HepG2 (cell line): ENCODE data around the gene PLA2G2A. TPM values are rescaled to one million over a fixed set of nuclear protein-coding genes. Genes with fewer than 3 reads are reported as not detected.

Source experiments
- ATAC-seq: fragments of 200-7000 bp; cut with Tn5 transposase; 3 replicates; pipeline ENCODE4 v1.9.1; 2020; ENCODE audit warnings: mild to moderate bottlenecking, moderate library complexity
- BruUV-seq: library from RNA; stranded (reverse); fragments of 400-500 nt; replicated peaks from 2 replicates; lab custom pipeline; 2021; lab: Mats Ljungman, UMichigan
- CTCF ChIA-PET: fragments of 300-600 bp; formaldehyde crosslinking; extraction: SDS; loops from one replicate; lab custom pipeline; 2021; ENCODE audit warnings: low total read pairs, inconsistent platforms, low intra/inter-chr PET ratio; lab: Yijun Ruan, JAX
- POLR2A ChIA-PET: fragments of 350-600 bp; sonication (Branson Sonifier 250); formaldehyde crosslinking; loops from one replicate; lab custom pipeline; 2020; ENCODE audit warnings: antibody characterized with exemption, inconsistent platforms; lab: Yijun Ruan, JAX
- DNase-seq: peaks from one replicate; pipeline ENCODE4 v3.0.0-alpha.2; 2015; ENCODE audit warnings: low spot score
- FAIRE-seq: peaks from 3 replicates; lab custom pipeline; 2011; peaks lifted over from hg19 to GRCh38; lab: Jason Lieb, UNC
- H2AFZ ChIP-seq: one replicate; pipeline ENCODE4 v1.6.1; 2011; ENCODE audit warnings: low read length, inconsistent platforms
- H3K27ac ChIP-seq: fragments of 300-600 bp; 3 replicates; pipeline ENCODE4 v1.8.0; 2011; ENCODE audit warnings: mixed run types, mild to moderate bottlenecking, mixed read lengths, low read length, inconsistent platforms; ENCODE audit not compliant: insufficient read depth; ENCODE audit errors: extremely low read length
- H3K27me3 ChIP-seq, 2 experiments: fragments of 200-600 bp in 1 of 2; 2 replicates in 1 of 2; 3 replicates in 1 of 2; pipeline versions ENCODE4 v1.6.0 to v1.8.0; 2011; ENCODE audit warnings: low read length in 2 of 2, mild to moderate bottlenecking in 2 of 2, moderate library complexity in 2 of 2, inconsistent platforms in 1 of 2; ENCODE audit not compliant: insufficient read depth in 2 of 2, control insufficient read depth in 1 of 2
- H3K36me3 ChIP-seq, 2 experiments: fragments of 200-600 bp in 1 of 2; replicated peaks in 1 of 2; 2 replicates in 1 of 2; 3 replicates in 1 of 2; pipeline versions ENCODE4 v1.5.1 to v1.8.0; 2011; ENCODE audit warnings: low read length in 2 of 2, inconsistent platforms in 1 of 2; ENCODE audit not compliant: insufficient read depth in 2 of 2, control insufficient read depth in 1 of 2
- H3K4me1 ChIP-seq: 2 replicates; pipeline ENCODE4 v1.5.1; 2012; ENCODE audit warnings: low read length, inconsistent platforms; ENCODE audit not compliant: insufficient read depth
- H3K4me2 ChIP-seq: 2 replicates; pipeline ENCODE4 v1.6.0; 2011; ENCODE audit warnings: low read depth, low read length, inconsistent platforms
- H3K4me3 ChIP-seq, 3 experiments: fragments of 200-600 bp in 1 of 3; sonication (generic), shearing (Covaris generic) in 1 of 3; replicated peaks in 1 of 3; 2 replicates each; pipeline ENCODE4 v1.5.1; 2011 to 2016; ENCODE audit warnings: low read length in 3 of 3, inconsistent platforms in 2 of 3, low read depth in 2 of 3, mild to moderate bottlenecking in 2 of 3, control low read depth in 1 of 3, mixed read lengths in 1 of 3; ENCODE audit not compliant: insufficient read depth in 1 of 3
- H3K79me2 ChIP-seq: one replicate; pipeline ENCODE4 v1.6.1; 2011; ENCODE audit warnings: low read length, inconsistent platforms; ENCODE audit not compliant: insufficient read depth
- H3K9ac ChIP-seq: 2 replicates; pipeline ENCODE4 v1.6.0; 2011; ENCODE audit warnings: mild to moderate bottlenecking, low read depth, low read length, inconsistent platforms; ENCODE audit not compliant: insufficient read depth
- H3K9me3 ChIP-seq: 2 replicates; pipeline ENCODE4 v1.5.1; 2012; ENCODE audit warnings: mild to moderate bottlenecking, low read length
- H4K20me1 ChIP-seq: 2 replicates; pipeline ENCODE4 v1.6.0; 2011; ENCODE audit warnings: inconsistent platforms, mild to moderate bottlenecking, low read length, moderate library complexity; ENCODE audit not compliant: insufficient read depth
- CHD4 ChIP-seq: fragments of 200-600 bp; sonication (generic); IDR thresholded peaks from 2 replicates; pipeline ENCODE4 v1.7.0; 2017; ENCODE audit warnings: mild to moderate bottlenecking, low read length, borderline replicate concordance
- MAZ ChIP-seq, 2 experiments: sonication (generic) in 1 of 2; formaldehyde crosslinking in 1 of 2; IDR thresholded peaks; 2 replicates each; pipeline versions ENCODE4 v1.5.0 to v1.6.1; 2012 to 2020; ENCODE audit warnings: low read depth in 2 of 2, mild to moderate bottlenecking in 2 of 2, borderline replicate concordance in 1 of 2, improper control_type of control experiment in 1 of 2, low read length in 1 of 2, missing genetic modification reagents in 1 of 2, moderate library complexity in 1 of 2
- NCOA1 ChIP-seq: sonication (generic); formaldehyde crosslinking; IDR thresholded peaks from 2 replicates; pipeline ENCODE4 v1.9.0; 2021; ENCODE audit warnings: missing genetic modification reagents
- NFATC3 ChIP-seq: sonication (generic); formaldehyde crosslinking; IDR thresholded peaks from 2 replicates; pipeline ENCODE4 v1.5.1; 2020; ENCODE audit warnings: mild to moderate bottlenecking, missing genetic modification reagents
- RARG ChIP-seq: sonication (generic); formaldehyde crosslinking; IDR thresholded peaks from 2 replicates; pipeline ENCODE4 v1.4.0; 2020; ENCODE audit warnings: low read depth, mild to moderate bottlenecking, missing genetic modification reagents
- SMAD1 ChIP-seq: sonication (generic); formaldehyde crosslinking; IDR thresholded peaks from 2 replicates; pipeline ENCODE4 v1.4.0; 2020; ENCODE audit warnings: missing genetic modification reagents, low read depth, mild to moderate bottlenecking, borderline replicate concordance
- ZNF121 ChIP-seq: sonication (generic); formaldehyde crosslinking; IDR thresholded peaks from 2 replicates; pipeline ENCODE4 v1.5.0; 2020; ENCODE audit warnings: mild to moderate bottlenecking, missing genetic modification reagents
- WGBS: methylation state at CpG from one replicate; pipeline ENCODE4 v1.1.6; 2017; ENCODE audit warnings: low lambda C conversion rate; 5-methylcytosine and 5-hydroxymethylcytosine counted together
- in situ Hi-C: cut with HindIII; loops from 2 replicates; pipeline ENCODE4 v1.10.0; 2017; ENCODE audit warnings: low pct_unique_long_range_greater_than_20kb; ENCODE audit not compliant: extremely low pct_ligation_motif_present
- intact Hi-C: fragments of 100-400 bp; cut with micrococcal nuclease; formaldehyde crosslinking; loops from one replicate; pipeline ENCODE4 v1.10.0; 2022; ENCODE audit not compliant: unreplicated experiment
- polyA plus RNA-seq, 8 experiments: library from polyadenylated mRNA; depleted of rRNA in 3 of 8; stranded (reverse) in 7 of 8; unstranded in 1 of 8; fragments of >200 nt; fragmentation: Illumina TruSeq in 4 of 8; extraction: Trizol in 4 of 8; gene quantifications; 2 replicates each; pipeline versions ENCODE4 v1.2.1 to v1.2.3, GENCODE V29; 2011 to 2016; ENCODE audit warnings: low read depth in 4 of 8, missing spikeins in 1 of 8, mixed read lengths in 1 of 8; ENCODE audit not compliant: insufficient read depth in 1 of 8
- total RNA-seq, 5 experiments: library from RNA; depleted of rRNA; stranded (reverse); fragments of >200 nt; fragmentation: Illumina TruSeq; extraction: Trizol; gene quantifications; 2 replicates each; pipeline ENCODE4 v1.2.3, GENCODE V29; 2016; ENCODE audit warnings: low read depth in 1 of 5
- TF ChIP-seq, protein P1 (sequence below): sonication (generic); formaldehyde crosslinking; conservative IDR thresholded peaks from 2 replicates; pipeline ENCODE4 v1.4.0; 2020; ENCODE audit warnings: mild to moderate bottlenecking, missing genetic modification reagents, moderate library complexity
- TF ChIP-seq, protein P2 (sequence below): sonication (generic); formaldehyde crosslinking; conservative IDR thresholded peaks from 2 replicates; pipeline ENCODE4 v1.4.0; 2020; ENCODE audit warnings: missing genetic modification reagents

PLA2G2A gene
- total and polyA plus RNA-seq, 2 of the 13 experiments (the other 11 are each of a cell fraction or from before 2014, with no cell fraction given): 0.35 to 30.3 TPM

DNA sequence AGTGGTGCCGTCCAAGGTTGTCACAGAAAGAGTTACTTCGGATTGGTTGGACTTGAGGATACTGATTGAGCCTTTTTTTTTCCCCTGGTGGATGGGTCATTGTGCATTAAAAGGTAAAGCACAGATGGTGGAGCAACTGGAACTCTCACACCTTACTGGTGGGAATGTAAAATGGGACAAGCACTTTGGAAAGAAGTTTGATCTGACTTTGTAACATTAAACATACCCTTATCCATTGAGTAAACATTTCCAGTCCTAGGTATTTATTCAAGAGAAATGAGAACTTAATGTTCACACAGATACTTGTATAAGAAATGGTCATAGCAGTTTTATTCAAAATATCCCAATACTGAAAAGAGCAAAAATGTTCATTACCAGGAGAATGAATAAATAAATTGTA is 14.9 kb downstream of the PLA2G2A start (continued):
- TF ChIP-seq, protein P1, sequence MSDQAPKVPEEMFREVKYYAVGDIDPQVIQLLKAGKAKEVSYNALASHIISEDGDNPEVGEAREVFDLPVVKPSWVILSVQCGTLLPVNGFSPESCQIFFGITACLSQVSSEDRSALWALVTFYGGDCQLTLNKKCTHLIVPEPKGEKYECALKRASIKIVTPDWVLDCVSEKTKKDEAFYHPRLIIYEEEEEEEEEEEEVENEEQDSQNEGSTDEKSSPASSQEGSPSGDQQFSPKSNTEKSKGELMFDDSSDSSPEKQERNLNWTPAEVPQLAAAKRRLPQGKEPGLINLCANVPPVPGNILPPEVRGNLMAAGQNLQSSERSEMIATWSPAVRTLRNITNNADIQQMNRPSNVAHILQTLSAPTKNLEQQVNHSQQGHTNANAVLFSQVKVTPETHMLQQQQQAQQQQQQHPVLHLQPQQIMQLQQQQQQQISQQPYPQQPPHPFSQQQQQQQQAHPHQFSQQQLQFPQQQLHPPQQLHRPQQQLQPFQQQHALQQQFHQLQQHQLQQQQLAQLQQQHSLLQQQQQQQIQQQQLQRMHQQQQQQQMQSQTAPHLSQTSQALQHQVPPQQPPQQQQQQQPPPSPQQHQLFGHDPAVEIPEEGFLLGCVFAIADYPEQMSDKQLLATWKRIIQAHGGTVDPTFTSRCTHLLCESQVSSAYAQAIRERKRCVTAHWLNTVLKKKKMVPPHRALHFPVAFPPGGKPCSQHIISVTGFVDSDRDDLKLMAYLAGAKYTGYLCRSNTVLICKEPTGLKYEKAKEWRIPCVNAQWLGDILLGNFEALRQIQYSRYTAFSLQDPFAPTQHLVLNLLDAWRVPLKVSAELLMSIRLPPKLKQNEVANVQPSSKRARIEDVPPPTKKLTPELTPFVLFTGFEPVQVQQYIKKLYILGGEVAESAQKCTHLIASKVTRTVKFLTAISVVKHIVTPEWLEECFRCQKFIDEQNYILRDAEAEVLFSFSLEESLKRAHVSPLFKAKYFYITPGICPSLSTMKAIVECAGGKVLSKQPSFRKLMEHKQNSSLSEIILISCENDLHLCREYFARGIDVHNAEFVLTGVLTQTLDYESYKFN (CRISPR knock-in tag): no peak
- no peak for TF ChIP-seq RARG (CRISPR knock-in tag)
- no peak for TF ChIP-seq CHD4

DNA sequence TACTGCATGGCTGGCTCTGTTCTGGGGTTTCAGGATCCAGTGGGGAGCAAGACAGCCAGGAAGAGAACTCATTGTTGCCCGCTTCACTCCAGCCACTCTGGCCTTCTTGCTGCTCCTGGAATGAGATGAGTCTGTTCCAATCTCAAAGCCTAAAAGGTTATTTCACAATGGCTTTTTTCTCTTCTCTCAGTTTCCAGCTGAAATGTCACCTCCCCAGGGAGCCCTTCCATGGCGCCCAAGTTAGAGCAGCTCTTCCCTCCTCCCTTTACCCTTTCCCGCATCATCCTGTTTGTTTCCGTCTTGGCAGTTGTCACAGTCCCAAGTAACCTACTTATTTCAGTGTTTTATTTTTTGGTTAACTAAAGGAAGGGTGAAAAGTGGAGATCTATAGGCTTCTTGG is 15.8 kb downstream of the PLA2G2A start:
- DNase-seq (no peak), FAIRE-seq (no peak), ATAC-seq (no peak)
- in situ Hi-C loops: no loop called here
- no peaks in the 10 kb centered on the region for H3K36me3 ChIP-seq
- POLR2A ChIA-PET: no interaction called here
- 0 out of 2 replicates have a peak, but pooled peaks cover 6% of the 10 kb centered on the region for H3K4me1 ChIP-seq
- intact Hi-C loops: no loop called here
- H3K9me3 ChIP-seq: no peaks in the 10 kb centered on the region
- no peak overlapping the region for H3K27ac ChIP-seq
- no peaks in the 10 kb centered on the region for H3K79me2 ChIP-seq
- H3K4me2 ChIP-seq: no peak overlapping the region
- no peak overlapping the region for H3K9ac ChIP-seq
- BruUV-seq: no TSS peak
- no peaks in the 10 kb centered on the region for H4K20me1 ChIP-seq
- WGBS: 93% methylated on average over 4 of the region's 4 CpGs
- CTCF ChIA-PET: no interaction called here
- no peak overlapping the region for H3K4me3 ChIP-seq
- TF ChIP-seq ZNF121 (CRISPR knock-in tag) (no peak), MAZ (IDR thresholded peaks at IDR 0.05; ENCODE audit: borderline replicate concordance, low read depth, low read length) (no peak), MAZ (CRISPR knock-in tag; IDR thresholded peaks at IDR 0.05; ENCODE audit: low read depth) (no peak), NCOA1 (CRISPR knock-in tag) (no peak), NFATC3 (no peak), SMAD1 (CRISPR knock-in tag) (no peak)
- TF ChIP-seq, protein P2, sequence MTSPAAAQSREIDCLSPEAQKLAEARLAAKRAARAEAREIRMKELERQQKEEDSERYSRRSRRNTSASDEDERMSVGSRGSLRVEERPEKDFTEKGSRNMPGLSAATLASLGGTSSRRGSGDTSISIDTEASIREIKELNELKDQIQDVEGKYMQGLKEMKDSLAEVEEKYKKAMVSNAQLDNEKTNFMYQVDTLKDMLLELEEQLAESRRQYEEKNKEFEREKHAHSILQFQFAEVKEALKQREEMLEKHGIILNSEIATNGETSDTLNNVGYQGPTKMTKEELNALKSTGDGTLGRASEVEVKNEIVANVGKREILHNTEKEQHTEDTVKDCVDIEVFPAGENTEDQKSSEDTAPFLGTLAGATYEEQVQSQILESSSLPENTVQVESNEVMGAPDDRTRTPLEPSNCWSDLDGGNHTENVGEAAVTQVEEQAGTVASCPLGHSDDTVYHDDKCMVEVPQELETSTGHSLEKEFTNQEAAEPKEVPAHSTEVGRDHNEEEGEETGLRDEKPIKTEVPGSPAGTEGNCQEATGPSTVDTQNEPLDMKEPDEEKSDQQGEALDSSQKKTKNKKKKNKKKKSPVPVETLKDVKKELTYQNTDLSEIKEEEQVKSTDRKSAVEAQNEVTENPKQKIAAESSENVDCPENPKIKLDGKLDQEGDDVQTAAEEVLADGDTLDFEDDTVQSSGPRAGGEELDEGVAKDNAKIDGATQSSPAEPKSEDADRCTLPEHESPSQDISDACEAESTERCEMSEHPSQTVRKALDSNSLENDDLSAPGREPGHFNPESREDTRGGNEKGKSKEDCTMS: no peak
- peaks cover 0 to 1% of the 10 kb centered on the region in 2 experiments; a peak in 2 of 5 replicates for H3K27me3 ChIP-seq
- H2AFZ ChIP-seq: no peak overlapping the region
